HEK293 (cell line): ENCODE measurements around the gene PPEF1.

ENCODE experiments used
- ELK4 ChIP-seq: IDR thresholded peaks from 2 replicates; pipeline ENCODE4 v1.6.1; 2011; ENCODE audit warnings: mild to moderate bottlenecking, low read depth, low read length, borderline replicate concordance
- GLI2 ChIP-seq: fragments of 450-650 bp; formaldehyde crosslinking; IDR thresholded peaks from 2 replicates; pipeline ENCODE4; 2017; ENCODE audit warnings: missing biosample characterization, missing genetic modification characterization, low read depth, borderline replicate concordance
- GLIS2 ChIP-seq: fragments of 450-650 bp; formaldehyde crosslinking; IDR thresholded peaks from 2 replicates; pipeline ENCODE4 v1.5.1; 2016; ENCODE audit warnings: missing biosample characterization, missing genetic modification characterization
- PRDM4 ChIP-seq: fragments of 450-650 bp; formaldehyde crosslinking; IDR thresholded peaks from 2 replicates; pipeline ENCODE4 v1.5.1; 2017; ENCODE audit warnings: missing biosample characterization, missing genetic modification characterization
- PRDM6 ChIP-seq: fragments of 450-650 bp; formaldehyde crosslinking; IDR thresholded peaks from 2 replicates; pipeline ENCODE4 v1.5.1; 2017; ENCODE audit warnings: missing biosample characterization, missing genetic modification characterization
- SCRT2 ChIP-seq: fragments of 450-650 bp; formaldehyde crosslinking; IDR thresholded peaks from 2 replicates; pipeline ENCODE4 v1.5.1; 2016; ENCODE audit warnings: missing biosample characterization, missing genetic modification characterization
- TRIM28 ChIP-seq: IDR thresholded peaks from 2 replicates; pipeline ENCODE4 v1.6.1; 2011; ENCODE audit warnings: low read length, control low read depth, borderline replicate concordance
- ZNF121 ChIP-seq: fragments of 450-650 bp; formaldehyde crosslinking; IDR thresholded peaks from 2 replicates; pipeline ENCODE4 v1.5.1; 2016; ENCODE audit warnings: missing biosample characterization, missing genetic modification characterization
- ZNF140 ChIP-seq: fragments of 450-650 bp; formaldehyde crosslinking; IDR thresholded peaks from 2 replicates; pipeline ENCODE4 v1.5.1; 2016; ENCODE audit warnings: missing biosample characterization, missing genetic modification characterization
- ZNF146 ChIP-seq: fragments of 450-650 bp; formaldehyde crosslinking; IDR thresholded peaks from 2 replicates; pipeline ENCODE4 v1.5.1; 2016; ENCODE audit warnings: missing biosample characterization, missing genetic modification characterization
- ZNF184 ChIP-seq: fragments of 450-650 bp; IDR thresholded peaks from 2 replicates; pipeline ENCODE4 v1.5.1; 2018; ENCODE audit warnings: missing biosample characterization, mild to moderate bottlenecking, missing genetic modification characterization
- ZNF202 ChIP-seq: fragments of 450-650 bp; formaldehyde crosslinking; IDR thresholded peaks from 2 replicates; pipeline ENCODE4 v1.5.1; 2016; ENCODE audit warnings: missing biosample characterization, missing genetic modification characterization, borderline replicate concordance
- ZNF221 ChIP-seq: fragments of 450-650 bp; formaldehyde crosslinking; IDR thresholded peaks from 2 replicates; pipeline ENCODE4 v1.5.1; 2017; ENCODE audit warnings: missing biosample characterization, missing genetic modification characterization, borderline replicate concordance
- ZNF248 ChIP-seq: fragments of 450-650 bp; formaldehyde crosslinking; IDR thresholded peaks from 2 replicates; pipeline ENCODE4 v1.5.1; 2017; ENCODE audit warnings: missing biosample characterization, missing genetic modification characterization
- ZNF362 ChIP-seq: fragments of 450-650 bp; formaldehyde crosslinking; IDR thresholded peaks from 2 replicates; pipeline ENCODE4 v1.5.1; 2016; ENCODE audit warnings: missing biosample characterization, missing genetic modification characterization
- ZNF366 ChIP-seq: fragments of 450-650 bp; formaldehyde crosslinking; conservative IDR thresholded peaks from 2 replicates; pipeline ENCODE4 v1.5.1; 2016; ENCODE audit warnings: missing biosample characterization, missing genetic modification characterization
- ZNF530 ChIP-seq: fragments of 450-650 bp; formaldehyde crosslinking; IDR thresholded peaks from 2 replicates; pipeline ENCODE4 v1.5.1; 2016; ENCODE audit warnings: low read depth, missing biosample characterization, missing genetic modification characterization
- ZNF624 ChIP-seq: fragments of 450-650 bp; formaldehyde crosslinking; IDR thresholded peaks from 2 replicates; pipeline ENCODE4 v1.5.1; 2017; ENCODE audit warnings: missing biosample characterization, missing genetic modification characterization
- ZNF791 ChIP-seq: fragments of 450-650 bp; formaldehyde crosslinking; IDR thresholded peaks from 2 replicates; pipeline ENCODE4 v1.5.1; 2016; ENCODE audit warnings: missing biosample characterization, missing genetic modification characterization
- ZSCAN16 ChIP-seq: fragments of 450-650 bp; formaldehyde crosslinking; IDR thresholded peaks from 2 replicates; pipeline ENCODE4 v1.5.1; 2016; ENCODE audit warnings: missing biosample characterization, missing genetic modification characterization
- ZSCAN30 ChIP-seq: fragments of 450-650 bp; IDR thresholded peaks from 2 replicates; pipeline ENCODE4 v1.5.1; 2018; ENCODE audit warnings: missing biosample characterization, mild to moderate bottlenecking, missing genetic modification characterization, moderate library complexity
- TF ChIP-seq, protein P1 (sequence below): fragments of 450-650 bp; formaldehyde crosslinking; IDR thresholded peaks from 2 replicates; pipeline ENCODE4 v1.5.1; 2016; ENCODE audit warnings: missing biosample characterization, missing genetic modification characterization
- TF ChIP-seq, protein P2 (sequence below): fragments of 450-650 bp; formaldehyde crosslinking; IDR thresholded peaks from 2 replicates; pipeline ENCODE4 v1.5.1; 2016; ENCODE audit warnings: missing biosample characterization, missing genetic modification characterization, low read depth
- TF ChIP-seq, protein P3 (sequence below): fragments of 450-650 bp; formaldehyde crosslinking; IDR thresholded peaks from 2 replicates; pipeline ENCODE4 v1.5.1; 2017; ENCODE audit warnings: missing biosample characterization, mild to moderate bottlenecking, missing genetic modification characterization, moderate library complexity
- TF ChIP-seq, protein P4 (sequence below): fragments of 450-650 bp; formaldehyde crosslinking; IDR thresholded peaks from 2 replicates; pipeline ENCODE4 v1.5.1; 2017; ENCODE audit warnings: missing biosample characterization, missing genetic modification characterization
- TF ChIP-seq, protein P5 (sequence below): fragments of 450-650 bp; formaldehyde crosslinking; IDR thresholded peaks from 2 replicates; pipeline ENCODE4 v1.5.1; 2016; ENCODE audit warnings: missing biosample characterization, missing genetic modification characterization

Gene PPEF1

DNA sequence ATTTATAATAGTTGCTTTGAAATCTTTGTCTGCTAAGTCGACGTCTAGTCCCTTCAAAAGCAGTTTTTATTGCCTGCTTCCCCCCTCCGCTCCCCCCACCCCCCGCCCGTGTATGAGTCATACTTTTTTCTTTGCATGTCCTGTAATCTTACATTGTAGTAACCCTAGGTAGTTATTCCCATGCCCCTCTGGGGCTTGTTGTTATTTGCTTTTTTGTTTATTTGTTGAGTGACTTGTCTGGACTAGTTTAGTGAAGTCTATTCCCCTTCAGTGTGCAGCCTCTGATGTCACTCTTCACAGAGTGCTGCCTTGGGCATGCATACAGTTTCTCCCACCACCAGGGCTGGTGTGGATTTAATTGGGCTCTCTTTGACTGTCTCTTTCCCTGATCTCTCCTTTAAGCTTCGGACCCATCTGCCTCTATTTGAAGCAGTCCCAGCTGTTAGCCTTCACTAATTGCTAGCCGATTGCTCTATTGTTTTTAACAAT lies 86.2 kb downstream of the PPEF1 start (continued):
- TF ChIP-seq GLI2 = no peak
- TF ChIP-seq ZNF530 (tag by site-specific recombination) = no peak
- no peak for TF ChIP-seq ZNF248 (tag by site-specific recombination)
- TF ChIP-seq, protein P1, sequence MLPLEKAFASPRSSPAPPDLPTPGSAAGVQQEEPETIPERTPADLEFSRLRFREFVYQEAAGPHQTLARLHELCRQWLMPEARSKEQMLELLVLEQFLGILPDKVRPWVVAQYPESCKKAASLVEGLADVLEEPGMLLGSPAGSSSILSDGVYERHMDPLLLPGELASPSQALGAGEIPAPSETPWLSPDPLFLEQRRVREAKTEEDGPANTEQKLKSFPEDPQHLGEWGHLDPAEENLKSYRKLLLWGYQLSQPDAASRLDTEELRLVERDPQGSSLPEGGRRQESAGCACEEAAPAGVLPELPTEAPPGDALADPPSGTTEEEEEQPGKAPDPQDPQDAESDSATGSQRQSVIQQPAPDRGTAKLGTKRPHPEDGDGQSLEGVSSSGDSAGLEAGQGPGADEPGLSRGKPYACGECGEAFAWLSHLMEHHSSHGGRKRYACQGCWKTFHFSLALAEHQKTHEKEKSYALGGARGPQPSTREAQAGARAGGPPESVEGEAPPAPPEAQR (tag by site-specific recombination) = no peak
- no peak for TF ChIP-seq ZNF624 (tag by site-specific recombination)
- TF ChIP-seq ZSCAN16 (tag by site-specific recombination) = no peak
- TF ChIP-seq ZNF791 (tag by site-specific recombination) = no peak
- TF ChIP-seq PRDM6 (tag by site-specific recombination) = peak; percentile 66
- TF ChIP-seq, protein P2, sequence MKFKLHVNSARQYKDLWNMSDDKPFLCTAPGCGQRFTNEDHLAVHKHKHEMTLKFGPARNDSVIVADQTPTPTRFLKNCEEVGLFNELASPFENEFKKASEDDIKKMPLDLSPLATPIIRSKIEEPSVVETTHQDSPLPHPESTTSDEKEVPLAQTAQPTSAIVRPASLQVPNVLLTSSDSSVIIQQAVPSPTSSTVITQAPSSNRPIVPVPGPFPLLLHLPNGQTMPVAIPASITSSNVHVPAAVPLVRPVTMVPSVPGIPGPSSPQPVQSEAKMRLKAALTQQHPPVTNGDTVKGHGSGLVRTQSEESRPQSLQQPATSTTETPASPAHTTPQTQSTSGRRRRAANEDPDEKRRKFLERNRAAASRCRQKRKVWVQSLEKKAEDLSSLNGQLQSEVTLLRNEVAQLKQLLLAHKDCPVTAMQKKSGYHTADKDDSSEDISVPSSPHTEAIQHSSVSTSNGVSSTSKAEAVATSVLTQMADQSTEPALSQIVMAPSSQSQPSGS (tag by site-specific recombination) = peak; percentile 43
- no peak for TF ChIP-seq ZNF362 (tag by site-specific recombination)
- TF ChIP-seq TRIM28 = peak; percentile 86
- TF ChIP-seq GLIS2 = no peak
- TF ChIP-seq, protein P3, sequence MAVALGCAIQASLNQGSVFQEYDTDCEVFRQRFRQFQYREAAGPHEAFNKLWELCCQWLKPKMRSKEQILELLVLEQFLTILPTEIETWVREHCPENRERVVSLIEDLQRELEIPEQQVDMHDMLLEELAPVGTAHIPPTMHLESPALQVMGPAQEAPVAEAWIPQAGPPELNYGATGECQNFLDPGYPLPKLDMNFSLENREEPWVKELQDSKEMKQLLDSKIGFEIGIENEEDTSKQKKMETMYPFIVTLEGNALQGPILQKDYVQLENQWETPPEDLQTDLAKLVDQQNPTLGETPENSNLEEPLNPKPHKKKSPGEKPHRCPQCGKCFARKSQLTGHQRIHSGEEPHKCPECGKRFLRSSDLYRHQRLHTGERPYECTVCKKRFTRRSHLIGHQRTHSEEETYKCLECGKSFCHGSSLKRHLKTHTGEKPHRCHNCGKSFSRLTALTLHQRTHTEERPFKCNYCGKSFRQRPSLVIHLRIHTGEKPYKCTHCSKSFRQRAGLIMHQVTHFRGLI (tag by site-specific recombination) = no peak
- no peak for TF ChIP-seq ZNF221 (tag by site-specific recombination)
- TF ChIP-seq, protein P4, sequence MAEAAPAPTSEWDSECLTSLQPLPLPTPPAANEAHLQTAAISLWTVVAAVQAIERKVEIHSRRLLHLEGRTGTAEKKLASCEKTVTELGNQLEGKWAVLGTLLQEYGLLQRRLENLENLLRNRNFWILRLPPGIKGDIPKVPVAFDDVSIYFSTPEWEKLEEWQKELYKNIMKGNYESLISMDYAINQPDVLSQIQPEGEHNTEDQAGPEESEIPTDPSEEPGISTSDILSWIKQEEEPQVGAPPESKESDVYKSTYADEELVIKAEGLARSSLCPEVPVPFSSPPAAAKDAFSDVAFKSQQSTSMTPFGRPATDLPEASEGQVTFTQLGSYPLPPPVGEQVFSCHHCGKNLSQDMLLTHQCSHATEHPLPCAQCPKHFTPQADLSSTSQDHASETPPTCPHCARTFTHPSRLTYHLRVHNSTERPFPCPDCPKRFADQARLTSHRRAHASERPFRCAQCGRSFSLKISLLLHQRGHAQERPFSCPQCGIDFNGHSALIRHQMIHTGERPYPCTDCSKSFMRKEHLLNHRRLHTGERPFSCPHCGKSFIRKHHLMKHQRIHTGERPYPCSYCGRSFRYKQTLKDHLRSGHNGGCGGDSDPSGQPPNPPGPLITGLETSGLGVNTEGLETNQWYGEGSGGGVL (tag by site-specific recombination) = peak; percentile 77
- TF ChIP-seq ZNF184 (tag by site-specific recombination) = no peak
- no peak for TF ChIP-seq SCRT2 (tag by site-specific recombination)
- no peak for TF ChIP-seq ELK4
- TF ChIP-seq ZNF202 (tag by site-specific recombination) = no peak
- TF ChIP-seq ZNF140 (tag by site-specific recombination) = no peak
- TF ChIP-seq PRDM4 (tag by site-specific recombination) = peak; percentile 61; the same call in 1 of the 2 replicates
- no peak for TF ChIP-seq ZNF146 (tag by site-specific recombination)
- no peak for TF ChIP-seq ZNF121 (tag by site-specific recombination)
- no peak for TF ChIP-seq ZSCAN30
- peak; percentile 53; the same call in 1 of the 2 replicates for TF ChIP-seq ZNF366 (tag by site-specific recombination)
- TF ChIP-seq, protein P5, sequence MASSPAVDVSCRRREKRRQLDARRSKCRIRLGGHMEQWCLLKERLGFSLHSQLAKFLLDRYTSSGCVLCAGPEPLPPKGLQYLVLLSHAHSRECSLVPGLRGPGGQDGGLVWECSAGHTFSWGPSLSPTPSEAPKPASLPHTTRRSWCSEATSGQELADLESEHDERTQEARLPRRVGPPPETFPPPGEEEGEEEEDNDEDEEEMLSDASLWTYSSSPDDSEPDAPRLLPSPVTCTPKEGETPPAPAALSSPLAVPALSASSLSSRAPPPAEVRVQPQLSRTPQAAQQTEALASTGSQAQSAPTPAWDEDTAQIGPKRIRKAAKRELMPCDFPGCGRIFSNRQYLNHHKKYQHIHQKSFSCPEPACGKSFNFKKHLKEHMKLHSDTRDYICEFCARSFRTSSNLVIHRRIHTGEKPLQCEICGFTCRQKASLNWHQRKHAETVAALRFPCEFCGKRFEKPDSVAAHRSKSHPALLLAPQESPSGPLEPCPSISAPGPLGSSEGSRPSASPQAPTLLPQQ = 0 out of 2 replicates have a peak, but pooled peaks have one; percentile 32
